Stimulated activated CD8-positive, alpha-beta memory T cell treated with anti-CD3 and anti-CD28 coated beads, Interleukin-7, amount 100 ng/mL, for 48 hours (primary cell): Measurements from ENCODE around the gene PKMYT1.

ENCODE experiments used
- DNase-seq, 2 donors: peaks; one replicate each; pipeline ENCODE4 v3.0.0-alpha.2; 2020; ENCODE audit warnings: low read depth in 1 of 2; ENCODE audit errors: extremely low read depth in 1 of 2

The PKMYT1 gene

GRCh38 chr16:3019594-3020246 is 39.5 kb upstream of the PKMYT1 start:
- no peak for DNase-seq

GRCh38 chr16:3017794-3018506 is 37.7 kb upstream of the PKMYT1 start, which contains the start of gene CLDN6:
TSS of gene CLDN6 (minus strand) at chr16:3018183. CDS start at chr16:3016021, 2,162 bp downstream.
- no peak for DNase-seq

- DNase-seq = no peak
These were observed 37.1 kb upstream of the PKMYT1 start for GRCh38 chr16:3017344-3017743.

- no peak for DNase-seq
These were observed 35.7 kb upstream of the PKMYT1 start for GRCh38 chr16:3015865-3016521.

- DNase-seq = no peak
These were observed 34.7 kb upstream of the PKMYT1 start for GRCh38 chr16:3014971-3015370.

- no peak for DNase-seq
These were observed 33.9 kb upstream of the PKMYT1 start for GRCh38 chr16:3013998-3014690.

- no peak for DNase-seq
These were observed 33.3 kb upstream of the PKMYT1 start for GRCh38 chr16:3013491-3013951.

- no peak for DNase-seq
These were observed 32.7 kb upstream of the PKMYT1 start, which contains the start of gene CLDN9 for GRCh38 chr16:3012828-3013420. TSS of gene CLDN9 (plus strand) at chr16:3012923. CDS start at chr16:3013363, 440 bp downstream.

GRCh38 chr16:3012246-3012645 is 32.0 kb upstream of the PKMYT1 start:
- DNase-seq = no peak

- DNase-seq = no peak
These were observed 30.3 kb upstream of the PKMYT1 start for GRCh38 chr16:3010510-3010909.

GRCh38 chr16:3009568-3010390 is 29.5 kb upstream of the PKMYT1 start:
- no peak for DNase-seq

GRCh38 chr16:3008690-3009037 is 28.4 kb upstream of the PKMYT1 start:
- DNase-seq = no peak

- no peak for DNase-seq
These were observed 27.9 kb upstream of the PKMYT1 start for GRCh38 chr16:3007957-3008689.

- DNase-seq = no peak
These were observed 27.1 kb upstream of the PKMYT1 start for GRCh38 chr16:3007059-3007956.

GRCh38 chr16:3004781-3005284 is 24.6 kb upstream of the PKMYT1 start:
- no peak for DNase-seq

- DNase-seq = no peak
These were observed 24.1 kb upstream of the PKMYT1 start for GRCh38 chr16:3004319-3004718.

GRCh38 chr16:3003582-3004270 is 23.5 kb upstream of the PKMYT1 start:
- peak; percentile 93 to 98 for DNase-seq
